WTC11 (cell line): ENCODE data around the gene PRR35.
A peak's percentile ranks its signal among the peaks of the same experiment; 100 is the strongest.

Experiments used
- CTCF ChIP-seq: fragments of 200-600 bp; IDR thresholded peaks from 2 replicates; pipeline ENCODE4 v1.8.0; 2022; ENCODE audit warnings: antibody characterized with exemption
- FOXK1 ChIP-seq: sonication (generic); formaldehyde crosslinking; IDR thresholded peaks from 2 replicates; pipeline ENCODE4 v1.8.0; 2022; ENCODE audit warnings: mild to moderate bottlenecking, moderate library complexity, missing genetic modification reagents
- IRF2 ChIP-seq: sonication (generic); formaldehyde crosslinking; IDR thresholded peaks from 2 replicates; pipeline ENCODE4 v1.8.0; 2022; ENCODE audit warnings: low read depth, missing genetic modification reagents, borderline replicate concordance
- JUN ChIP-seq: sonication (generic); formaldehyde crosslinking; IDR thresholded peaks from 2 replicates; pipeline ENCODE4 v1.8.0; 2023; ENCODE audit warnings: mild to moderate bottlenecking, missing genetic modification reagents
- MAX ChIP-seq: sonication (generic); formaldehyde crosslinking; IDR thresholded peaks from 2 replicates; pipeline ENCODE4 v1.8.0; 2022; ENCODE audit warnings: mild to moderate bottlenecking, missing genetic modification reagents
- NFE2L1 ChIP-seq: sonication (generic); formaldehyde crosslinking; IDR thresholded peaks from 2 replicates; pipeline ENCODE4 v1.8.1; 2023; ENCODE audit warnings: missing genetic modification reagents
- NFYB ChIP-seq: sonication (generic); formaldehyde crosslinking; conservative IDR thresholded peaks from 2 replicates; pipeline ENCODE4 v1.8.0; 2022; ENCODE audit warnings: low read depth, missing genetic modification reagents
- PRDM15 ChIP-seq: sonication (generic); formaldehyde crosslinking; IDR thresholded peaks from 2 replicates; pipeline ENCODE4 v1.8.0; 2022; ENCODE audit warnings: missing genetic modification reagents
- USF2 ChIP-seq: sonication (generic); formaldehyde crosslinking; IDR thresholded peaks from 2 replicates; pipeline ENCODE4 v1.8.1; 2023; ENCODE audit warnings: mild to moderate bottlenecking, missing genetic modification reagents, moderate library complexity
- ZSCAN18 ChIP-seq: fragments of 250-450 bp; sonication (Bioruptor Pico); IDR thresholded peaks from 2 replicates; pipeline ENCODE4 v2.1.2; 2022; ENCODE audit warnings: mild to moderate bottlenecking, moderate library complexity

- TF ChIP-seq ZSCAN18 (CRISPR knock-in tag) (no peak), MAX (CRISPR knock-in tag) (peak; percentile 57; the same call in 1 of the 2 replicates), CTCF (no peak), JUN (CRISPR knock-in tag) (no peak), IRF2 (CRISPR knock-in tag) (no peak), PRDM15 (CRISPR knock-in tag) (no peak), FOXK1 (CRISPR knock-in tag) (0 out of 2 replicates have a peak, but pooled peaks have one; percentile 34), NFYB (CRISPR knock-in tag) (no peak), USF2 (CRISPR knock-in tag) (no peak), NFE2L1 (CRISPR knock-in tag) (no peak)
Observed at GRCh38 chr16:528111-529011, 31.8 kb upstream of the PRR35 start.
